ENCODE results near the gene KMT2C.
"Not testable (repeated sequence)": the region's sequence is repeated elsewhere in the genome, so short reads cannot be mapped to it uniquely, and the experiment has no call there.

Gene KMT2C

DNA sequence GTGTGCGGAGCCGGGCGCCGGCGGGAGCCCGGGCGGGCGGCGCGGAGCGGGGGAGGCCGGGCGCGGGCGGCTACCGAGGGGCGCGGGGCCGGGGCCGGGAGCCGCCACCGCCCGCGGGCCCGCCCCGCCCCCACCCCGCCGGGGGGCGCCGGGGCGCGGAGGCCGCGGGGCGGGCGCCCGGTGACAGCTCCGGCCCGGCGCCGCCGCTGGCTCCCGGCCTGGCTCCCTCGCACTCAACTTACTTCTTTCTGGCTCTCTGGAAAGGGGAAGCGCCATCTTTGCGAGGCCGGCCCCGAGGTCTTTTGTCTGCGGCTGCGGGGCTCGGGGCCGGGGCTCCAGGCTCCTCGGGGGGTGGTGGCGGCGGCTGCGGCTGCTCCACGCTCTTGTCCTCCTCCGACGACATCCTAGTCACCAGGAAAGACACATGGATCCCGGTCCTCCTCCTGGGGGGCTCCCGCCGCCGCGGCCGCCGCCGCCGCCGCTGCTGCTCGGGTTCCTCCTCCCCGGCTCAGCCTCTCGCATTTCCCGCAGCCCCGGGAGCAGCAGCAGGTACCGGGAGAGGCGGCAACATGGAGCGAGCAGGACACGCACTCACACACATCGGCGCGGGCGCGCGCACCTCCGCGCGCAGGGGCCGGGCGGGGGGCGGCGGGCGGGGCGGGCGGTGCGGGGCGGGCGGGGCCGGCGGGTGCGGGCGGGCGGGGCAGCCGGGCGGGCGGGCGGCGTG lies at the start of gene KMT2C:
Gene KMT2C, minus strand, starts transcription at position 620 of the 727 bp plus-strand sequence. Its CDS starts 217 bp downstream, at position 403.
- DNase-seq (ENCODE audit: low read depth in 2 of 2), result peak; percentile 15 to 25

DNA sequence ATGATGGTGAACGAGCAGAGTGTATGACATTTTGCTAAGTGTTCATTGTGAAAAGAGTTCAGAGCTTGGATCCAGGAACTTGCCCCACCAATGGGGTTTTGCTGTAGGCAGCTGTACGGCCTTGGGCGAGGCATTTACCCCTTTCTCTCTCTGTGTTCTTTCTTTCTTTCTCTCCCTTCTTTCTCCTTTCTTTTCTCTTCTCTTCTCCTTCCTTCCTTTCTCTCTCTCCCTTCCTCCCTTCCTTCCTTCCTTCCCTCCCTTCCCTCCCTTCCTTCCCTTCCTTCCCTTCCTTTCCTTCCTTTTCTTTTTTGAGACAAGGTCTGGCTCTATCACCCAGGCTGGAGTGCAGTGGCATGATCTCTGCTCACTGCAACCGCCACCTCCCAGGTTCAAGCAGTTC lies 45.3 kb upstream of the KMT2C start:
- DNase-seq (ENCODE audit: low read depth in 2 of 2), result no peak

DNA sequence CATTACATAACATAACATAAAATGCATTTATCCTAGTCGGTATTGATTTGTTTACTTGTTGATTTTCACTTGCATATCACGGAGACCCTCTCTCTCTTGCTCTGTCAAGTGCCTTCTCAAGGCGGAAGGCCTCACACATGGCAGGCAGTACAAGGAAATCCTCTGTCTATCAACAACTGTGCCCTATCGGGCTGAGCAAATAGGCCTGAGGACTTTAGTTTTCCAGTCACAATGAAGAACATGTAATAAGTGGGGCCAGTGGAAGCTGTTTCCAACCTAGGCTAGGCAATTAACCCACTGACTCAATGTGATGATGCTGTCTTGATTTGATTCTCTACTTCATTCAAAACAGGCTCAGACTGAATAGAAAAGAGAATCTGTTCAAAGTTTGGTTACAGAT lies 44.9 kb upstream of the KMT2C start:
- no peak for DNase-seq (ENCODE audit: low read depth in 2 of 2)

DNA sequence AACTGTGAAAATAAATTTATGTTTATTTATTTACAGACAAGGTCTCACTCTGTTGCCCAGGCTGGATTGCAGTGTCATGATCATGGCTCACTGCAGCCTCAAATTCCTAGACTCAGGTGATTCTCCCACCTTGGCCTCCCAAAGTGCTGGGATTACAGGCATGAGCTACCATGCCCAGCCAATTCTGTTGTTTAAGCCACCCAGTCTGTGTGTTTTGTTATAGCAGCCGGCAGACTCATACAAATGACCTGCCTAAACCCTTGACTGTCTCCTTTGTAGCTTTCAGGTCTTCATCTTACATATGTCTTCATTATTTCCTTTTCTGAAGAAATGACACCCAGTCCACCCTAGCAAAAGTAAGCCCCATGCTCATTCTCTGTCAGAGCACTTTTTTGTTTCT lies 43.8 kb upstream of the KMT2C start:
- no peak for DNase-seq (ENCODE audit: low read depth in 2 of 2)

DNA sequence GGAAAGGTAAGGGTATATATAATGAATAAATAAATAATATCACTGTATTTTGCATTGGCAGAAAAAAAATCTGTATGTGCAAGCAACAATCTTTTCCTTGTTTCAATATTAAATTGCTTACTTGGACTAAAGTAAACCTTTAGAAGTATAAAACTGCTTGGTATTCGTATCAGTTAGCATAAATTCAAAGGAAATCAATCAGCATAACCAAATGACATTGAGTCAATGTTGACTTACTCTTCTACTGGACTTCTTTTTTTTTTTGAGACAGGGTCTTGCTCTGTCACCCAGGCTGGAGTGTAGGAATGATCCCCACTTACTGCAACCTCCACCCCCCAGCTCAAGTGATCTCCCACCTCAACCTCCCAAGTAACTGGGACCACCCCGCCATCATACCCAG lies 42.3 kb upstream of the KMT2C start:
- DNase-seq (ENCODE audit: low read depth in 2 of 2), result no peak

DNA sequence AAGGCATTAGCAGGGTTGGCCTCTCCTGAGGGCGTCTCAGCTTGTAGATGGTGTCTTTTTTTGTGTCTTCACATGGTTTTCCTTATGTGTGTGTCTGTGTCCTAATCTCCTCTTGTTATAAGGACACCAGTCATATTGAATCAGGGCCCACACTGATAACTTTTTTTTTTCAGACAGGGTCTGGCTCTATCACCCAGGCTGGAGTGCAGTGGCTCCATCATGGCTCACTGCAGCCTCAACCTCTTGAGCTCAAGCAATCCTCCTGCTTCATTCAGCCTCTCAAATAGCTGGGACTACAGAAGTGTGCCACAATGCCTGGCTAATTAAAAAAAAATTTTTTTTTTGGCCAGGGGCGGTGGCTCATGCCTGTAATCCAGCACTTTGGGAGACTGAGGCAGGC lies 41.3 kb upstream of the KMT2C start:
- no peak for DNase-seq (ENCODE audit: low read depth in 2 of 2)

DNA sequence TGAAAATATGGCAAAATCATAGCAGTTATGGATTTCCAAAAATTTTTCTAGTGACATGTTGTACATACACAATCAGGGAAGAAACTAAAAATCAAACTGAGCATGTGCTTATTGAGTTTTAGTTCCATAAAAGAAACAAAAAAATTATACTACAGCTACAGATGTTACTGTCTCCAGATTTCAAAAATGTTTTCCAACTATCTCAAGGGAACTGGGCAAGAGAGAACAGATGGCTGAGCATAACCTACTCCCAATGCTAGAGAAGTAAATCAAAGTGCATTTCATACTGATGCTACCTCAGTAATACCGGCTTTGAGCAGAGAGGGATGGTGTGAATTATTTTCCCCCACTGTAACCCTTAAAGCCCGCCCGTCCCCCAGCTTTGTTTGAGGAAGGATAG lies 40.7 kb upstream of the KMT2C start:
- no peak for DNase-seq (ENCODE audit: low read depth in 2 of 2)

DNA sequence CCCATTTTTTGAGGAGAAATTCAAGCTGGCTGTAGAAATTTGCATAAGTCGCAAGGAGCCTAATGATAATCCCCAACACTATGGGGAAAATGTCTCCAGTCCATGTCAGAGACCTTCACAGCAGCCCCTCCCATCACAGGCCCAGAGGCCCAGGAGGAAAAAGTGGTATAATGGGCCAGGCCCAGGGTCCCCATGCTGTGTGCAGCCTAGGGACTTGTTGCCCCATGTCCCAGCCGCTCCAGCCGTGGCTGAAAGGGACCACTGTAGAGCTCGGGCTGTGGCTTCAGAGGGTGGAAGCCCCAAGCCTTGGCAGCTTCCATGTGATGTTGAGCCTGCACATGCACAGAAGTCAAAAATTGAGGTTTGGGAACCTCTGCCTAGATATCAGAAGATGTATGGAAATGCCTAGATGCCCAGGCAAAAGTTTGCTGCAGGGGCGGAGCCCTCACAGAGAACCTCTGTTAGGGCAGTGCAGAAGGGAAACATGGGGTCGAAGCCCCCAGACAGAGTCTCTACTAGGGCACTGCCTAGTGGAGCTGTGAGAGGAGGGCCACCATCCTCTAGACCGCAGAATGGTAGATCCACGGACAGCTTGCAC lies 35.3 kb upstream of the KMT2C start:
- not testable (repeated sequence) for DNase-seq (ENCODE audit: low read depth in 2 of 2)

DNA sequence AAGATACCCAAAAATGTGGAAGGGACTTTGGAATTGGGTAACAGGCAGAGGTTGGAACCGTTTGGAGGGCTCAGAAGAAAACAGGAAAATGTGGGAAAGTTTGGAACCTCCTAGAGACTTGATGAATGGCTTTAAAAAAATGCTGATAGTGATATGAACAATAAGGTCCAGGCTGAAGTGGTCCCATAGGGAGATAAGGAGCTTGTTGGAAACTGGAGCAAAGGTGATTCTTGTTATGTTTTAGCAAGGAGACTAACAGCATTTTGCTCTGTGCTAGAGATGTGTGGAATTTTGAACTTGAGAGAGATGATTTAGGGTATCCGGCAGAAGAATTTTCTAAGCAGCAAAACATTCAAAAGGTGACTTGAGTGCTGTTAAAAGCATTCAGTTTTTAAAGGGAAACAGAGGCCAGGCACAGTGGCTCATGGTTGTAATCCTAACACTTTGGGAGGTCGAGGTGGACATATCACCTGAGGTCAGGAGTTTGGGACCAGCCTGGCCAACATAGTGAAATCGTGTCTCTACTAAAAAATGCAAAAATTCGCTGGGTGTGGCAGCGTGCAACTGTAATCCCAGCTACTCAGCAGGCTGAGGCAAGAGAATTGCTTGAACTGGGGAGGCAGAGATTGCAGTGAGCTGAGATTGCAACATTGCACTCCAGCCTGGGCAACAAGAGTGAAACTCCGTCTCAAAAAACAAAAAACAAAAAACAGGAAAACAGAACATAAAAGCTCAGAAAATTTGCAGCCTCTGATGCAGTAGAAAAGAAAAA lies 34.6 kb upstream of the KMT2C start:
- not testable (repeated sequence) for DNase-seq (ENCODE audit: low read depth in 2 of 2)

DNA sequence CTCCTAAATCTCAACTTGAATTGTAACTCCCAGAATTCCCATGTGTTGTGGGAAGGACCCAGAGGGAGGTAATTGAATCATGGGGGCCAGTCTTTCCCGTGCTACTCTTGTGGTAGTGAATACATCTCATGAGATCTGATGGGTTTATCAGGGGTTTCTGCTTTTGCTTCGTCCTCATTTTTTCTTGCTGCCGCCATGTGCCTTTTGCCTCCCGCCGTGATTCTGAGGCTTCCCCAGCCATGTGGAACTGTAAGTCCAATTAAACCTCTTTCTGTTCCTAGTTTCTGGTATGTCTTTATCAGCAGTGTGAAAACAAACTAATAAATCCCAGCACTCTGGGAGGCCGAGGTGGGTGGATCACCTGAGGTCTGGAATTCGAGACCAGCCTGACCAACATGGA lies 33.8 kb upstream of the KMT2C start:
- DNase-seq (ENCODE audit: low read depth in 2 of 2), result not testable (repeated sequence)

DNA sequence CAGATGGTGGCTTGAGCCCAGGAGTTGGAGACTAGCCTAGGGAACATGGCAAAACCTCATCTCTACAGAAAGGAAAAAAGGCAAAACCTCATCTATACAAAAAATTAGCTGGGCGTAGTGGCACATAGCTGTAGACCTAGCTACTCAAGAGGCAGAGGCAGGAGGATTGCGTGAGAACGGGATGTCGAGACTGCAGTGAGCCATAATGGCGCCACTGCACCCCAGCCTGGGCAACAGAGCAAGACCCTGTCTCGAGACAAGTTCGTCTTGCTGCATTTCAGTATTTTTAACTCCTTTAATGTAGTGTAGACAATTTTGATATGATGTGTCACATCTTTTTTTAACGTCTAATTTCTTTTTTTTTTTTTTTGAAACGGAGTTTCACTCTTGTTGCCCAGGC lies 31.4 kb upstream of the KMT2C start:
- no peak for DNase-seq (ENCODE audit: low read depth in 2 of 2)

DNA sequence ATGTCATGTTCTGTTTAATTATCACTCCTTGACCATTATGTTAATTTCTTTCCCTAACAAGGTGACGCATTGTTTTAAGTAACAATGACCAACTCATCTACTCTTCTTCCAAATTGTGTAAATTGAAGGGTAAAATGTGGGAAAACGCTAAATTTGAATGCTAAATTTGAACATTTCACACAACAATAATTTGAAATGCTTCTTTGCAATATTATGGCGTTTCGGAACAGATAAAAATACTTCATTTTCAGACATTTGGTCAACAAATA lies 29.2 kb upstream of the KMT2C start:
- no peak for DNase-seq (ENCODE audit: low read depth in 2 of 2)

DNA sequence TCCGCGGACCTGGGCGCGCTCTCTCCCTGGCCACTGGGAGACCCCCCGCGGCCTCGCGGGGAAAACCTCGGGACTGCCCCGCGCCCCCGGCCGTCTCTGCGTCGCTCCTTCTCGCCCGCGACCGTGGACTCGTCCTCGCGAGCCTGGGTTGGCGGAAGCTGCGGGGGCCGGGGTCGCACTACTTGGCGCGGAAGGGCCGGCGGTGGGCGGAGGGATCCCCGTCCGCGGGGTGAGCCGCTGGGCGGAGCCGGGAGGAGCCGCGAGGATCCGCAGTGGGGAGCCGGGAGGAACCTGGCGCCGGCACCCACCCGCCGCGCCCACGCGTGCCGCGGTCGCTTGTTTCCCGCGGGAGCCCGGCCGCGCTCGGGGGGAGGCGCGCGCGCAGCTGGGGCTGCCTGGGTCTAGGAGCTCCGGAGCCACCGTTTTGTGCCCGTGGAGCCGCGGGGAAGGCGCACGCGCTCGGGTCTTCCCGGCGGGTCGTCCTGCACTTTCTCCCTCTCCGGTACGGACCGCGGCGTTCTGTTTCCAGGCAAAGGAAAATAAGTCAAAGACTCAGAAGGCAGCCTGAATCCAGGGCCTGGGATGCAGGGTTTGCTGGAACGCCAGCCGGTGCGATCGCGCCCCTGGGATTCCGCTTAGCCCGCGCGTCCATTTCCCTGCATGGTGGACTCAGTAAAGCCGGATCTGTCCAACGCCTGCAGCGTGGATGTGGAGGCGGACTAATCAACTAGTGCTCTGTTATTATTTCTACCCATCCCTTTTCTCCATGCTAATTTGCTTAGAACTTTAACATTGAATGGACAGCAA lies 28.7 kb upstream of the KMT2C start:
- peak; percentile 61 to 71 for DNase-seq (ENCODE audit: low read depth in 2 of 2)

DNA sequence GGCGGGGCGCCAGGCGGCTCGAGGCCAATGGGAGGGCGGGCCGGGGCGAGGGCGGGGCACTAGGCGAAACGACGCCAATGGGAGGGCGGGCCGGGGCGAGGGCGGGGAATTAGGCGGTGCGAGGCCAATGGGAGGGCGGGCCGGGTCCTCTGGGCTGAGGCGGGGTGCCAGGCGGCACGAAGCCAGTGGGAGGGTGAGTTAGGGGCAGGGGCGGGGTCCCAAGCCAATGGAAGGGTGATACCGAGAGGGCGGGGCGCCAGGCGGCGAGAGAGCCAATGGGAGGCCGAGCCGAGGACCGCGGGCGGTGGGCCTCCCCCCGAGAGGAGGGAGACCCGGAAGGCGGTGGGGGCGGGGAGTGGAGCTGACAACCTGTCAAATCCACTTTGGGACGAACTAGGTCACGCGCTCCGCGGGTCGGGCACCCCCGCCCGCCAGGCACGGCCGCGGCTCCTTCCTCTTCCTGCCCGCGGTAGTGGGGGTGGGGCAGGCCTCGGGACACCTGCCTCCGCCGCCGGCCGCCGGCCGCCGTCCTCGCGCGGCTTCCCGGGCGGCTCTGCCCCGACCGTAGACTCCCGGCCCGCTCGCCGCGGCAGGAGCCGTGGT lies 28.0 kb upstream of the KMT2C start:
- DNase-seq (ENCODE audit: low read depth in 2 of 2), result peak; percentile 100

DNA sequence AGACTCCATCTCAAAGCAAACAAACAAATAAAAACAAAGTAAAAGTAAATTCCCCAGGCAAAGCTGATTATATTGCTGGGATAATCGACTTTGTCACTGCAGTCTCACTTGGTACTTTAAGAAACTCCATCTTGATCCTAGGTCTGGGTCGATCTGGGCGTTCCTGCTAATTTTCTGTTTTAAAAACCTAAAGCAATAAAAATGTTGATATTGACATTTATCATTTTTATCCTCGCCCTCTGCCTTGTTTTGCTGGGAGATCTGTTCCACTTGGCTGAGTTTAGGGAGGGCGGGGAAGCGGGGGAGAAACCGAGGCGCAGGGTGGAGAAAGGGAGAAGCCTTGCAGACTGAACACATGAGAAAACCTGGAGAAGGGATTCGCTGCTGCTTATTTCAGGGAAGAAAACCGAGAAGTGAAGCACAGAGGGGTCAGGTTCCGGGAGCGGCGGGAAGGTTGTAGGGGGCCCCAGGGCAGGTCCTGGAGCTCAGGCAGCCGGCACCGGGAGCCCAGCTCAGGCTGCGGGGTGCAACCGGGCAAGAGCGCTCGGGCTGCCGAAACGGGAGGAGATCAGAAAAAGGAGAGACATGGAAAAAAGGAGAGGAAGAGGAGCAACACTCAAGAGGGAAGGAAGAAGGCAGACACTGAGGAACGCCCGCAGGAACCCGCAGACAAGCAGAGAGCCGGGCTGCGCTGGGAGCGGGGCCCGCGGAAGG lies 27.3 kb upstream of the KMT2C start:
- no peak for DNase-seq (ENCODE audit: low read depth in 2 of 2)

DNA sequence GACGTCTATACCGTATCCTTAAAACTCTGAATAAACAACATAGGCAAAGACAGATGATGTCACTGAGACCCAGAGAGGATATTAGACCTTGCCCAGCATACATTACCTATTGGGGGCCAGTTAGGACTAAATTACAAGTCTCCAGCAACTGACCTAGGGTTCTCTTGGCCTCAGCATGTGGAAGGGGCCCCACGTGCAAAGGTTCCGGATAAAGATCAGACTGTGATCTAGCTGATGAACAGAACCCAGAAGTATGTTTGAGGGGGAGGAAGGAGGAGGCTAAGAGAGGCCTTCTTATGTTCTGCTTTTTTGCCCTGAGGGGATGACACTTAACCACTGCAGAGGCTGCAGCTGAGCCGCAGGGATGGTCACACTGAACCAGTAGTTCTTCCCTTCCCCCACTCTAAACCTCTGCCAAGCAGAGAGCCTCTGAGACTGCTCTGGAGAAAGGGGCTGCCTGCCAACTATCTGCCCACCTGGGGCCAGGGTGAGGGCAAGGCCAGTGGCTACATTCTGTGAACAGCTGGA lies 24.0 kb upstream of the KMT2C start:
- DNase-seq (ENCODE audit: low read depth in 2 of 2), result no peak

DNA sequence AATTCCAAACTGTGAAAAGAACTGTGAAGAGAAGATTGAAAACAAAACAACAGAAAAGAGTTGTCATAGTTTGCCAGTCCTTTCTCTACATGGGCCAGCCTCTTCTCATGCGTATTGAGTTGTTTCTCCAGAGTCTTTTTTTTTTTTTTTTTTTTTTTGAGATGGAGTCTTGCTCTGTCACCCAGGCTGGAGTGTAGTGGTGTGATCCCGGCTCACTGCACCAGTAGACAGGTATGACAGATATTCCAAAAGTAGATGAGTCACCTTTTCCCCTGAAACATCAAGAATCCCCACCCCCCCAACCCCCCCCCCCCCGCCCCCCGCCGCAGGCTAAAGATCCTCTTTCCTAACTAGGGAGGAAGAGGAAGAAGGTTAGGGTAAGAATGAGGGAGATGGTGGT lies 15.6 kb upstream of the KMT2C start:
- no peak for DNase-seq (ENCODE audit: low read depth in 2 of 2)

DNA sequence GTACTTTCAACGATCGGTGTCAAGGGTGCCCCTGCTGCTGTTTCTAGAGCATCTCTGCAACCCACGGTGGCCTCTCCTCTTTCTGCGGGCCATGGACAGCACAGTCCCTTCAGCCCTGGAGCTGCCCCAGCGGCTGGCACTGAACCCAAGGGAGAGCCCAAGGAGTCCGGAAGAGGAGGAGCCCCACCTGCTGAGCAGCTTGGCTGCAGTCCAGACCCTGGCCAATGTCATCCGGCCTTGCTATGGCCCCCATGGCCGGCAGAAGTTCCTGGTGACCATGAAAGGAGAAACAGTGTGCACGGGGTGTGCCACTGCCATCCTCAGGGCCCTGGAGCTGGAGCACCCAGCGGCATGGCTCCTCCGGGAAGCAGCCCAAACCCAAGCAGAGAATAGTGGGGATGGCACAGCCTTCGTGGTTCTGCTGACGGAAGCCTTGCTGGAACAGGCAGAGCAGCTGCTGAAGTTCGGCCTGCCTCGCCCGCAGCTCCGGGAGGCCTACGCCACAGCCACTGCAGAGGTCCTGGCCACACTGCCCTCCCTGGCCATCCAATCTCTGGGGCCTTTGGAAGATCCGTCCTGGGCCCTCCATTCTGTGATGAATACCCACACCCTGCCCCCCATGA lies 9.7 kb upstream of the KMT2C start:
- DNase-seq (ENCODE audit: low read depth in 2 of 2), result not testable (repeated sequence)

DNA sequence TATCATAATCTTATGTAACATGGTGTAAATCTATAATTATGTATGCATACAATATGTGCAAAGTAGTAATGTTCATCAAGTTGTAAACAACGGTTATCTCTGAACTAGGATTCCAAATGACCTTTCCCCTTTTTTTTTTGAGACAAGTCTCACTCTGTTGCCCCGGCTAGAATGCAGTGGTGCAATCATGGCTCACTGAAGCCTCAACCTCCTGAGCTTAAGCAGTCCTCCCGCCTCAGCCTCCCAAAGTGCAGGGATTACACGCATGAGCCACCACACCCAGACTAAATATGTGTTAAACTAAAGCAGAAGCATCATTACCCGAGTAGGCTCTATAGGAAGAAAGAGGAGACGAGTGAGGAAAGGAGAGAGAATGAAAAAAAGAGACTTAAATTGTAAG lies 7.8 kb upstream of the KMT2C start:
- DNase-seq (ENCODE audit: low read depth in 2 of 2), result no peak

DNA sequence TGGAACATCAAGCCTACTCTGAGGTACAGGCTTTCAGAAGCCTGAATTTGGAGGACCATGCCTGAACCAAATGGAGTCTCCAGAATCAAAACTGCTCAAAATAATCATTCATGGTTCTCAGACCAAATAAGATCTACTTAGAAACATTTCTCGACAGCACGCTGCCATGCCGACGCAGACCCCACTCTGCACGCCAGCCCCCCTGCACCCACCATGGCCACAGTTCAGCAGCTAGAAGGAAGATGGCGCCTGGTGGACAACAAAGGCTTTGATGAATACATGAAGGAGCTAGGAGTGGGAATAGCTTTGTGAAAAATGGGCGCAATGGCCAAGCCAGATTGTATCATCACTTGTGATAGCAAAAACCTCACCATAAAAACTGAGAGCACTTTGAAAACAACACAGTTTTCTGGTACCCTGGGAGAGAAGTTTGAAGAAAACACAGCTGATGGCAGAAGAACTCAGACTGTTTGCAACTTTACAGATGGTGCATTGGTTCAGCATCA lies 6.6 kb upstream of the KMT2C start:
- no peak for DNase-seq (ENCODE audit: low read depth in 2 of 2)
